ENCODE data around the gene RMND1.

- TF ChIP-seq, protein P1, sequence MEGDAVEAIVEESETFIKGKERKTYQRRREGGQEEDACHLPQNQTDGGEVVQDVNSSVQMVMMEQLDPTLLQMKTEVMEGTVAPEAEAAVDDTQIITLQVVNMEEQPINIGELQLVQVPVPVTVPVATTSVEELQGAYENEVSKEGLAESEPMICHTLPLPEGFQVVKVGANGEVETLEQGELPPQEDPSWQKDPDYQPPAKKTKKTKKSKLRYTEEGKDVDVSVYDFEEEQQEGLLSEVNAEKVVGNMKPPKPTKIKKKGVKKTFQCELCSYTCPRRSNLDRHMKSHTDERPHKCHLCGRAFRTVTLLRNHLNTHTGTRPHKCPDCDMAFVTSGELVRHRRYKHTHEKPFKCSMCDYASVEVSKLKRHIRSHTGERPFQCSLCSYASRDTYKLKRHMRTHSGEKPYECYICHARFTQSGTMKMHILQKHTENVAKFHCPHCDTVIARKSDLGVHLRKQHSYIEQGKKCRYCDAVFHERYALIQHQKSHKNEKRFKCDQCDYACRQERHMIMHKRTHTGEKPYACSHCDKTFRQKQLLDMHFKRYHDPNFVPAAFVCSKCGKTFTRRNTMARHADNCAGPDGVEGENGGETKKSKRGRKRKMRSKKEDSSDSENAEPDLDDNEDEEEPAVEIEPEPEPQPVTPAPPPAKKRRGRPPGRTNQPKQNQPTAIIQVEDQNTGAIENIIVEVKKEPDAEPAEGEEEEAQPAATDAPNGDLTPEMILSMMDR (IDR thresholded peaks at IDR 0.05; ENCODE audit: low read depth, low read length, poor library complexity, severe bottlenecking): no peak
- no peak for TF ChIP-seq EZH2phosphoT487 (IDR thresholded peaks at IDR 0.05; ENCODE audit: borderline replicate concordance, low read length)
Observed at GRCh38 chr6:151493161-151493803, 41.4 kb upstream of the RMND1 start.

All from DOHH2 (cell line).